Activated naive CD4-positive, alpha-beta T cell treated with anti-CD3 and anti-CD28 coated beads, Interleukin-2, amount 50 U/mL, for 24 hours (primary cell): Measurements from ENCODE around the gene ABCC9.
A peak's percentile ranks its signal among the peaks of the same experiment; 100 is the strongest.
"Not testable (repeated sequence)": the region's sequence is repeated elsewhere in the genome, so short reads cannot be mapped to it uniquely, and the experiment has no call there.

Experiments
- H3K27ac Mint-ChIP-seq: one replicate; pipeline ENCODE4 v1.8.0; 2021; ENCODE audit warnings: mild to moderate bottlenecking, mixed read lengths
- H3K27me3 Mint-ChIP-seq: one replicate; pipeline ENCODE4 v1.8.0; 2021; ENCODE audit warnings: mixed read lengths
- H3K36me3 Mint-ChIP-seq: one replicate; pipeline ENCODE4 v1.8.0; 2021; ENCODE audit warnings: mixed read lengths
- H3K4me1 Mint-ChIP-seq: one replicate; pipeline ENCODE4 v1.8.0; 2021; ENCODE audit warnings: mixed read lengths
- H3K4me3 Mint-ChIP-seq: one replicate; pipeline ENCODE4 v1.8.0; 2021; ENCODE audit warnings: mild to moderate bottlenecking, mixed read lengths
- H3K9me3 Mint-ChIP-seq: one replicate; pipeline ENCODE4 v1.8.0; 2021; ENCODE audit warnings: mixed read lengths

Gene ABCC9

GRCh38 chr12:21823581-21823980 is 117.6 kb downstream of the ABCC9 start:
- H3K4me1 Mint-ChIP-seq, result no peaks in the 10 kb centered on the region
- H3K27ac Mint-ChIP-seq, result no peak overlapping the region
- H3K4me3 Mint-ChIP-seq, result no peak overlapping the region
- H3K27me3 Mint-ChIP-seq, result no peaks in the 10 kb centered on the region
- no peaks in the 10 kb centered on the region for H3K36me3 Mint-ChIP-seq
- no peaks in the 10 kb centered on the region for H3K9me3 Mint-ChIP-seq

GRCh38 chr12:21819678-21820077 is 121.5 kb downstream of the ABCC9 start:
- no peak overlapping the region for H3K4me3 Mint-ChIP-seq
- H3K4me1 Mint-ChIP-seq, result no peaks in the 10 kb centered on the region
- no peaks in the 10 kb centered on the region for H3K27me3 Mint-ChIP-seq
- no peak overlapping the region for H3K27ac Mint-ChIP-seq
- no peaks in the 10 kb centered on the region for H3K9me3 Mint-ChIP-seq
- H3K36me3 Mint-ChIP-seq, result no peaks in the 10 kb centered on the region

DNA sequence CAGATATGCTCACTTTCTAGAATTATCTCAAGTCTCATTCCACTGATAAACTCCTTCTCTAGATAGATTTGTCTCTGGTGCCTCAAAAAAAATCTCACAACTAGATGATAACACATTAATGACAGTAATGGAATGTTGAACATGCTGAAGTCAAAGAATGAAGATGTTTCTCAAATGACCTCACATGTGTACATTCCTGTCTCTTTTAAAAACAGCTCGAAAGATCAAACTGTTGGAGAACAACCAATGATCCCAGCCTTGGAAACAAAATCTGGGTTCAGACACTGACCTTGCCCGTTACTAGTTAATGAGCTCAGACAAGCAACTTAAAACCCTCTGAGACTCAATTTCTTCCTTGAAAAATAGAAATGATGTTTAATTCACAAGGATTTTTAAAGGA is 122.0 kb downstream of the ABCC9 start:
- H3K27ac Mint-ChIP-seq, result no peak overlapping the region
- no peaks in the 10 kb centered on the region for H3K36me3 Mint-ChIP-seq
- peaks cover 3% of the 10 kb centered on the region for H3K27me3 Mint-ChIP-seq
- no peaks in the 10 kb centered on the region for H3K9me3 Mint-ChIP-seq
- no peak overlapping the region for H3K4me3 Mint-ChIP-seq
- H3K4me1 Mint-ChIP-seq, result no peaks in the 10 kb centered on the region

GRCh38 chr12:21818627-21819026 is 122.6 kb downstream of the ABCC9 start:
- no peak overlapping the region for H3K27ac Mint-ChIP-seq
- no peak overlapping the region for H3K4me3 Mint-ChIP-seq
- H3K36me3 Mint-ChIP-seq, result no peaks in the 10 kb centered on the region
- no peaks in the 10 kb centered on the region for H3K9me3 Mint-ChIP-seq
- H3K27me3 Mint-ChIP-seq, result peaks cover 7% of the 10 kb centered on the region
- H3K4me1 Mint-ChIP-seq, result no peaks in the 10 kb centered on the region

DNA sequence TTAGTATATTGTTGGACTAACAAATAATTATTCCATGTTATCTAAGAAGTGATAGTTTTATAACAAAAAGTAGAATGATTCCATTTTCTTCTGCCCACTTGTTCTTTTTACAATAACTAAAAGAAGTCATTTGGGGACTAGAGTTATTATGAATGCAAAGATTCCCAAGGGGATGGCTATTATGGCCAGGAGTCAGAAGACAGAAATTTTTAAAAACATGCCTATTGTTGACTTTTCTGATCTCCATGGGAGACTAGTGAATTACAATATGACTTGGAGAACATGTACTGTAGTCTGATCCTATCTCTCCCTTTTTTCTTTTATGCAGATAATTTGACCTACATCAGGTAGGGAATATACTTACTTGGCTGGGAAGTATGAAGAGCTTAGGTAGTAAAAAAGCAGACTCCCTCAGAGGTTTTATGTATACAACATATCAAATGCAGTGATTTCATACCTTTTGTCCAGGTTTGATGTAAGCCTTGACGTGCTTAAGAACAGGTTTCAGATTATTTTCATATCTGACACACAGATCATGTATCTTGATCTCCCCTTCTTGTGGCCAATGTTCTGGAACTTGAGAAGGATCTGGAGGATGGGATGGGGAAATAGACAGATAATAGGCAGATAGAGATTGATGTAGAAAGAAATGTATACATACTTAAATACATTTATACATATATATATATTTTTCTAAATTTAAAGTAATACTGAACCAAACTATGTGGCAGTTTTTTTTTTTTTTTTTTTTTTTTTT is 125.7 kb downstream of the ABCC9 start:
- Mint-ChIP-seq H3K27ac (no peak overlapping the region), H3K4me3 (no peak overlapping the region), H3K36me3 (no peaks in the 10 kb centered on the region), H3K4me1 (no peaks in the 10 kb centered on the region), H3K9me3 (no peaks in the 10 kb centered on the region), H3K27me3 (peaks cover 7% of the 10 kb centered on the region)

DNA sequence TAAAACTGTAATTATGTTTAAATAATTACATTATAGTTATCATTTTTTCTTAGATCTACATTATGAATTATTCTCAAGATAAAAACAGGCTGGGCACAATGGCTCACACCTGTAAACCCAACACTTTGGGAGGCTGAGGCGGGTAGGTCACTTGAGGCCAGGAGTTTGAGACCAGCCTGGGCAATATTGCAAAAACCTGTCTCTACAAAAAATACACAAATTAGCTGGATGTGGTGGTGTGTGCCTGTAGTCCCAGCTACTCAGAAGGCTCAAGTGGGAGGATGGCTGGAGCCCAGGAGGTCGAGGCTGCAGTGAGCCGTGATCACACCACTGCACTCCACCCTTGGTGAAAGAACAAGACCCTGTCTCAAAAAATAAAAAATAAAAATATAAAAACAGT is 126.4 kb downstream of the ABCC9 start:
- Mint-ChIP-seq H3K27ac (no peak overlapping the region), H3K9me3 (no peaks in the 10 kb centered on the region), H3K27me3 (peaks cover 7% of the 10 kb centered on the region), H3K4me3 (no peak overlapping the region), H3K36me3 (no peaks in the 10 kb centered on the region), H3K4me1 (no peaks in the 10 kb centered on the region)

DNA sequence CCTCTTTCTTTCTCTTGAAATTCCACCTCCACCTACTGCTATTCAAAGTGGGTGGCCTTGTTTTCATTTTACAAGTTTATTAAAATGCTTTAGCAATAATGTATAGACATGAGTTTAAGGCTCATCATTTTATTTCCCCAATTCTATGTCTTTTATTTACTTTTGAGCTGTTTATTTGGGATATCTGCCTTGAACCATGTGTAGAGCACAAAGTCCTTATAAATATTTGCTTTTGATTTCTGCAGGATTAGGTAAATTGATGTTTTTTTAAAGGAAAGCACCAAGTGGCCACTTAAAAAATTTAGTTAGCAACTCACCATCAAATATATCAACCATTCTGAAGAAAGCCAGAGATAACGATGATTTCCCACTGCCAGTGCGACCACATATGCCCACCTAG is 126.9 kb downstream of the ABCC9 start:
- Mint-ChIP-seq H3K4me3 (no peak overlapping the region), H3K27me3 (peaks cover 7% of the 10 kb centered on the region), H3K9me3 (no peaks in the 10 kb centered on the region), H3K27ac (no peak overlapping the region), H3K36me3 (no peaks in the 10 kb centered on the region), H3K4me1 (no peaks in the 10 kb centered on the region)

DNA sequence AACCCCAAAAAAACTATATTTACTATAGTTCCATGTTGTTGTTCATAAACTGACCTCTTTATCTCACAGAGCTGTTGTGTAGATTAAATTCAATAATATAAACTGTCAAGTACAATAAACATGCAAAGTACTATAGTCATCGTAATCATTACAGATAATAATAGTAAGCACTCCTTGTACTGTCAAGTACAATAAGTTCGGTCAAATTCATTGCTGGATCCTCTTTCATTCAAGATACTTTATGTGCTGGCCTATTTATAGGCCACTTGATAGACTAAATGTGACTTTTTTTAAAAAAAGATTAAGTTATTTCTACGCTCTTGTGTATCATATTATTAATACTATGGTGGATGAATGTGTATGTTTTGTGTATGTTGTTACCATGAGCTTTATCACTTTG is 127.5 kb downstream of the ABCC9 start:
- Mint-ChIP-seq H3K27me3 (peaks cover 7% of the 10 kb centered on the region), H3K4me1 (no peaks in the 10 kb centered on the region), H3K4me3 (no peak overlapping the region), H3K9me3 (no peaks in the 10 kb centered on the region), H3K27ac (no peak overlapping the region), H3K36me3 (no peaks in the 10 kb centered on the region)

- Mint-ChIP-seq H3K9me3 (no peaks in the 10 kb centered on the region), H3K36me3 (no peaks in the 10 kb centered on the region), H3K4me3 (no peak overlapping the region), H3K27ac (no peak overlapping the region), H3K4me1 (no peaks in the 10 kb centered on the region), H3K27me3 (peaks cover 7% of the 10 kb centered on the region)
Observed at GRCh38 chr12:21813125-21813524, 128.1 kb downstream of the ABCC9 start.

GRCh38 chr12:21812340-21812739 is 128.9 kb downstream of the ABCC9 start:
- not testable (repeated sequence) for H3K36me3 Mint-ChIP-seq, H3K27ac Mint-ChIP-seq, H3K9me3 Mint-ChIP-seq, H3K27me3 Mint-ChIP-seq, H3K4me1 Mint-ChIP-seq, H3K4me3 Mint-ChIP-seq

GRCh38 chr12:21809100-21809499 is 132.1 kb downstream of the ABCC9 start:
- H3K4me1 Mint-ChIP-seq, result no peaks in the 10 kb centered on the region
- peaks cover 2% of the 10 kb centered on the region for H3K27me3 Mint-ChIP-seq
- H3K4me3 Mint-ChIP-seq, result no peak overlapping the region
- no peaks in the 10 kb centered on the region for H3K9me3 Mint-ChIP-seq
- H3K27ac Mint-ChIP-seq, result no peak overlapping the region
- no peaks in the 10 kb centered on the region for H3K36me3 Mint-ChIP-seq

GRCh38 chr12:21806255-21806654 is 135.0 kb downstream of the ABCC9 start:
- Mint-ChIP-seq H3K36me3 (no peaks in the 10 kb centered on the region), H3K27ac (no peak overlapping the region), H3K9me3 (no peaks in the 10 kb centered on the region)

GRCh38 chr12:21801522-21802288 is 139.5 kb downstream of the ABCC9 start:
- Mint-ChIP-seq H3K4me3 (no peak overlapping the region), H3K36me3 (no peaks in the 10 kb centered on the region), H3K27me3 (peaks cover 1% of the 10 kb centered on the region), H3K9me3 (no peaks in the 10 kb centered on the region), H3K4me1 (no peaks in the 10 kb centered on the region), H3K27ac (no peak overlapping the region)

More at GRCh38 chr12:21806255-21806654, 135.0 kb downstream of the ABCC9 start:
- Mint-ChIP-seq H3K4me1 (no peaks in the 10 kb centered on the region), H3K27me3 (peaks cover 1% of the 10 kb centered on the region), H3K4me3 (no peak overlapping the region)

DNA sequence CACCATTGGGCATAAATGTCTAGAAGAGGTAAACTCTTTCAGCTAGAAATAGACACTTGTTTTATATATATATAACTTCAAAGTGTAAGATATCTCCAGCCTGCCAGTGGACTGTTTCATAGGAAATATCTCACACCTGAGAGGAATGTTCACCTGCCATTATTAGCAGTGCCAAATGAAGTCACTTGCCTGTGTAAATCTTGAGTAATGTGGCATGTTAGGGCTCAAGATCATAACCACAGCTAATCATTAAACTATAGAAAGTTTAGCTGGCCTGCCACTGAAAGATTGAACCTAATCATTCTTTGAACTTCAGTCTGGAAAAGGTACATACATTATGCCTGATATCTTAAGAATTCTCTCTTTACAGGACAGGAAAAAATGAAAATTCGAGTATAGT is 141.2 kb downstream of the ABCC9 start:
- peaks cover 3% of the 10 kb centered on the region for H3K27me3 Mint-ChIP-seq
- no peak overlapping the region for H3K4me3 Mint-ChIP-seq
- H3K9me3 Mint-ChIP-seq, result no peaks in the 10 kb centered on the region
- no peaks in the 10 kb centered on the region for H3K36me3 Mint-ChIP-seq
- no peaks in the 10 kb centered on the region for H3K4me1 Mint-ChIP-seq
- H3K27ac Mint-ChIP-seq, result no peak overlapping the region

DNA sequence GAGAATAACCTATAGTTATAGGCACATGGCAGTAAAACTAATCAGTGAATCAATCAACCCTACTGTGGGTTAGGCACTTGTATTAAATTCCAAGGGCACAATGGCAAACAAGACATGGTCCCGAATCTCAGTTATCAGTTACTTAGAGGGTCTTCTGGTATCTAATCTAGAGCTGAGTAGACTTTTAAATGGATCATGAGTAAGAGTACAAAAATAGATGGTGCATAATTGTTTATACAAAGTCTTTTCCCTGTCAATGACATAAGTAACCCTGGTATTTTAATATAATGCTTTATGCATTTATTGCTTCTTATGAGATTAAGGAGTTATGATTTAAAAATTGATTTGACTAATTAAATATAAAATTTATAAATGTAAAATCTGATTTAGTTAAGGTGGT is 143.7 kb downstream of the ABCC9 start:
- H3K4me3 Mint-ChIP-seq, result no peak overlapping the region
- H3K27ac Mint-ChIP-seq, result no peak overlapping the region
- H3K27me3 Mint-ChIP-seq, result peaks cover 6% of the 10 kb centered on the region
- no peaks in the 10 kb centered on the region for H3K4me1 Mint-ChIP-seq
- no peaks in the 10 kb centered on the region for H3K9me3 Mint-ChIP-seq
- H3K36me3 Mint-ChIP-seq, result no peaks in the 10 kb centered on the region

DNA sequence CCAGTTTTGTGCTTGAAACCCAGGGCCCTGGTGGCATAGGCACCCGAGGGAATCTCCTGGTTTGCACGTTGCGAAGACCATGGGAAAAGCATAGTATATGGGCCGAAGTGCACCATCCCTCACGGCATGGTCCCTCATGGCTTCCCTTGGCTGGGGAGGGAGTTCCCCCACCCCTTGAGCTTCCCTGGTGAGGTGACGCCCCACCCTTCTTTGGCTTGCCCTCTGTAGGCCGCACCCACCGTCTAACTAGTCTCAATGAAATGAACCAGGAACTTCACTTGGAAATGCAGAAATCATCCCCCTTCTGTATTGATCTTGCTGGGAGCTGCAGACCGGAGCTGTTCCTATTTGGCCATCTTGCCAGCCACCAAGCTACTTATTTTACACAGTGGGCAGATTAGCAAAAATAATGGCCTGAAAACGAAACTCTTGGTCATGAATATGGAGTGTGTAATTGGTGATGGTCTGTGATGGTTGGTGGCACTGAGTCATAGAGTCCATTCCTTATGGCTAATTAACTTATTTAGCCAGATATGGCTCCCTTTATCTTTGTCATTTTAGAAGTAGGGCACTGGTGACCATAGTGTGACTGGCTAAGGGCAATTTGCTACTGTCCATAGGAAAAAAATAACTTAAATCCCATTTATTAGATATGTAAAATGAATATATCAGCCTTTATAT is 145.4 kb downstream of the ABCC9 start:
- H3K36me3 Mint-ChIP-seq, result no peaks in the 10 kb centered on the region
- no peak overlapping the region for H3K4me3 Mint-ChIP-seq
- H3K27ac Mint-ChIP-seq, result peak overlapping the region; percentile 43
- H3K4me1 Mint-ChIP-seq, result no peaks in the 10 kb centered on the region
- no peaks in the 10 kb centered on the region for H3K9me3 Mint-ChIP-seq
- peaks cover 6% of the 10 kb centered on the region for H3K27me3 Mint-ChIP-seq
